ENCODE data around the gene SIN3A.
A peak's percentile ranks its signal among the peaks of the same experiment; 100 is the strongest.

- TF ChIP-seq REST (IDR thresholded peaks at IDR 0.05; ENCODE audit: low read depth) (no peak), CREB1 (IDR thresholded peaks at IDR 0.05; ENCODE audit: low read depth) (no peak), NFIC (IDR thresholded peaks at IDR 0.05) (no peak), FOXM1 (IDR thresholded peaks at IDR 0.05; ENCODE audit: borderline replicate concordance, low read depth) (no peak), USF1 (IDR thresholded peaks at IDR 0.05) (no peak), TAF1 (IDR thresholded peaks at IDR 0.05; ENCODE audit: low read depth) (peak; percentile 21; the same call in 1 of the 2 replicates), YY1 (IDR thresholded peaks at IDR 0.05; ENCODE audit: low read depth) (no peak), CEBPB (IDR thresholded peaks at IDR 0.05) (no peak), RAD21 (IDR thresholded peaks at IDR 0.05; ENCODE audit: low read depth) (no peak), EP300 (IDR thresholded peaks at IDR 0.05; ENCODE audit: borderline replicate concordance) (0 out of 2 replicates have a peak, but pooled peaks have one; percentile 10), EGR1 (IDR thresholded peaks at IDR 0.05) (no peak), TCF12 (IDR thresholded peaks at IDR 0.05; ENCODE audit: low read depth) (peak; percentile 48), TEAD4 (IDR thresholded peaks at IDR 0.05) (no peak)
- TF ChIP-seq, protein P1, sequence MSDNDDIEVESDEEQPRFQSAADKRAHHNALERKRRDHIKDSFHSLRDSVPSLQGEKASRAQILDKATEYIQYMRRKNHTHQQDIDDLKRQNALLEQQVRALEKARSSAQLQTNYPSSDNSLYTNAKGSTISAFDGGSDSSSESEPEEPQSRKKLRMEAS (IDR thresholded peaks at IDR 0.05): peak; percentile 61
Observed at GRCh38 chr15:75450307-75451201, 936 bp downstream of the SIN3A start.

Measured in Ishikawa (cell line).